Activated CD4-positive, alpha-beta T cell treated with anti-CD3 and anti-CD28 coated beads, Interleukin-10, Interleukin-2, amounts not matched to agents 100 ng/mL and 50 ng/mL, durations not matched to agents 16 hours and 8 hours (primary cell): ENCODE results near the gene LHX3.
"Not testable (repeated sequence)": the region's sequence is repeated elsewhere in the genome, so short reads cannot be mapped to it uniquely, and the experiment has no call there.

Experiments
- DNase-seq: peaks from one replicate; pipeline ENCODE4 v3.0.0-alpha.2; 2020

LHX3 gene

DNA sequence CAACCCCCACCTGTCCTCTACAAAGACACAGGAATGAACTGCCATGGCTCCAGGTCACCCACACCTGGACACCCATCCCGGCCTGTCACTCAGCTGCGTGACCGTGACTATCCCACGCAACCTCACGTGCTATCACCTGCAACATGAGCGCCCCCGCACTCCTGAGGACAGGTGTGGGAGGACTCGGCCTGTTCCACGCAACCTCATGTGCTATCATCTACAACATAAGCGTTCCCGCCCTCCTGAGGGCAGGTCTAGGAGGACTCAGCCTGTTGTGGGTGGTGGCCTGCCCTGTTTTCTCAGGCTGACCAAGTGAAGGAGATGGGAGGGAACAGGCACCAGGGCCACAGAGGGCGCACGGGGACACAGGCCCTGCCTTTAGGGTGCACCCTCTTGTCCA is 36.6 kb upstream of the LHX3 start:
- DNase-seq: no peak

DNA sequence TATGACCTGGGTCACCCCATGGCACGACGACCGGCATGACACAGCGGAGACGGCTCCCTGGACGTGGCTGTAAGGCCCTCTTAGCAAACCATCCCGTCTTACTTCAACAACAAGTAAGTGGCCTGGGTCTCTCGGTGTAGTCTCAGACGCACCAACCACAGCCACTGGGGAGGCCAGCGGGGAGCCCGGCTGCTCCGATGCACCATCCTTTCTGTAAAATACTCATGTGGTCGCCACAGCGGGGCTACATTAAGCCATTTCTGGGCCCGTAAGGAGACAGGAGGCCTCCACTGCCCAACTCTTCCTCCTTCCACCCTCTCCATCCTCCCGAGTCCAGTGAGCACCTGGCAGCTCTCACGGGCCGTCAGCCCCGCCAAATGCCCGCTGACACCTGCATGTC is 36.0 kb upstream of the LHX3 start:
- no peak for DNase-seq

DNA sequence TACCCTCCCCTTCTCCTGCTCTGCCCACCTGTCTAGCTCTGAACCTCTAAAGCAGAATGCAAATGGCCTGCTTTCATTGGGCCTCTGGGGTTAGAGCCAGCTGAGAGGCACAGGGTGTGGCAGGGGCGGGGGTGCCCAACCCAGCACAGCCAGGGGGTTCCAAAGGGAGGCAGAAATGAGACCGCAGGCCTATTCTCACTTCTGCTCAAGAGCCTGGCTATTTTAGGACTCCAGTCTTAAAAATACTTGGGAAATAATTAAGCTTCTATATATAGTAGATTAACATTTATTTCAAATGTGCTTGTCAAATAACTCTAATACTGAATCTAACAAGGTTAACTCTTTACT is 35.0 kb upstream of the LHX3 start:
- no peak for DNase-seq

DNA sequence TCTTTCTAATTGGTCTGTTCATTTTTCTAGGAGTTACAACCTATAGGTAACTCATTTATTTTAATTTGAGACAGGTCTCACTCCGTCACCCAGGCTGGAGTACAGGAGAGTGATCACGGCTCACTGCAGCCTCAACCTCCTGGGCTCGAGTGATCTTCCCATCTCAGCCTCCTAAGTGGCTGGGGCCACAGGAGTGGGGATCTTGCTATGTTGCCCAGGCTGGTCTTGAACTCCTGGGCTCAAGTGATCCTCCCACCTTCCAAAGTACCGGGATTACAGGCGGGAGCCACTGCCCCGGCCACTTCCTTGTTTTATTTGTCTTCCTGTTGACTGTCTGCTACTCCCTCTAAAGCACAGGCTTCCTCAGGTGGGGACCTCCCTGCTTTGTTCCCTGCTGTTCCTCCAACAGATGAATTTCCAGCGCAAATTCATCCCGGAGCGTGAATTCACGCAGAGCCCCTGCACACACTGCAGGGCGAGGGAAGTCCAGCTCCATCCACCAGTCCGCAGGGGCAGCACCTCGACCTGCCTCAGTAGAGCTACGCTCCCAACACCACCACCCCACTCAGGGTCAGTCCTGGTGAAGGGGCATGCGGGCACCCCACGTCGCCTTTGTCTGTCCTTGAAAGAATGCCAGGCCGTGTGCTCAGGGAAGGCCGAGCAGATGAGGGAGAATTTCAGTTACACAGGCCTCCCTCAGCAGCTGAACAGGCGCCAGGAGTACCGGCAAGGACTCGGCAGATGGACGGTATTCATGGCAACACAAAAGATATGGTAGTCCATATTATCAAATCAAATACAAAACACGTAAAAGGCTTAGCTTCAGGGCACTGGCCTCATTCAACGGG is 34.4 kb upstream of the LHX3 start:
- DNase-seq: no peak

DNA sequence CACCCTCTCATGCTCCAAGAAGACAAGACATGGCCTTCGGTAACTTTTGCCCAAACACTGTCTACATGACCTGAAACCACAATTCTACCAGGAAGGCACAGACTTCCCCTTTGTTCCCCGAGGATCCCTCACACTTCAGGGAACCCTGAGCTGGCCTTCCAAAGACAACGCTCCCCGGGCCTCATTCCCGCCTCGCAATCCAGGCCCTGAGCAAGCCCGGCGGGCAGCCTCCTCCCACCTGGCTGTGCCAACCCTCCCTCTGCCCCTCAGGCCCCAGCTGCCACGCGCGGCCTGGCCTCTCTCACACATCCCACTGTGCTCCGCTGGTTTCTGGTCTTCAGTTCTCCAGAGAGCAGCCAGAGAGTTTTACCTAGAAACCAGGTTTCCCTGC is 33.4 kb upstream of the LHX3 start:
- DNase-seq: no peak

- DNase-seq: no peak
Measured at GRCh38 chr9:136237486-136238341, 32.8 kb upstream of the LHX3 start.

- not testable (repeated sequence) for DNase-seq
Measured at GRCh38 chr9:136236471-136237410, 31.8 kb upstream of the LHX3 start.

DNA sequence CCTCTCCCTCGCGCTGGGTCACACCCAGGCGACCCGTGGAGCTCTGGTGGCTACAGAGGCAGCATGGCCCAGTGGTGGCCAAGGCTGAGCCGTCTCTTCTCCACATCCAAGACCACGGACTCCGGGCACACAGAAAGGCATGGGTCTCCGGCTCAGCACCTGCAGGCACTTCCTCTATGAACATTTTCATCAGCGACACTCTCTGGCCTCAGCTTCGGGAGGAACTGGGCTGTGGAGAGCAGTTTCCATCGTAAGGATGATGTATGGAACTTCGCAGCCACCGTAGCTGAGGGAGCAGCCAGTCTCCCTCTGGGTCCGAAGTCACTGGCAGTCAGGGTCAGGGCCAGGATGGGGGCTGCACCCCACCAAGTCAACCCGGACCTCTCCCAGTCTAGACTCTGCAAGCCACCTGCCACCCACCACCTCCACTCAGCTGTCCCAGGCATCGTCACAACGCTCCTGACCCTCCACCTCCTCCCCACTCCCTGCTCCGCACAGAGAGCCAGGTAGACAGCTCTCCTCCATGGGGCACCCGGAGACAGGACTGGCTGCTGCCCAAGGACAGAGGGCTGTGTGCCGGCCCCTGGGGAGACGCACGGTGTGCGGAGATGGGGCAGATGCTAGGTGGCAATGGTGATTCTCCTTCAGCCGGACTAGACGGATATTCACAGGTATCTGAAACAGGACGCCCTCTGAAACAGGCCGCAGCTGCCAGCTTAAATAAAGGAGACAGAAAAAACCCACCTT is 31.0 kb upstream of the LHX3 start:
- no peak for DNase-seq

DNA sequence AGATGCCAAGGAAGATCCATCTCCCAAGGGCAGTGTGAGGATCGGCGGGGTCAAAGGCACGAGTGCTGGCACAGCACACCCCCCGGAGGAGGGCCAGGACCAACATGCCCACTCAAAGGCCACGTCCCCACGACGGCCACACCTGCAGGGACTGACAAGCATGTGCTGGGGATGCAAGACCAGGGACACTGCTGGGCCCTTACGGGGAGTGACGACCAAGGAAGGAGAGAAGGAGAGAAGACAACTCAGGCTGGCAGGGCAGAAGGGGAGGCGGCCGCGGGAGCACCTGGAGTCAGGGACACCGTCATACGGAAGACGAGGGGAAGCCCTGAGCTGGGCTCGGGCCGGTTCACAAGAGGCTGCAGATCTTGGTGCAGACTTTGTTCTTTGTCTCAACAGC is 30.2 kb upstream of the LHX3 start:
- no peak for DNase-seq

DNA sequence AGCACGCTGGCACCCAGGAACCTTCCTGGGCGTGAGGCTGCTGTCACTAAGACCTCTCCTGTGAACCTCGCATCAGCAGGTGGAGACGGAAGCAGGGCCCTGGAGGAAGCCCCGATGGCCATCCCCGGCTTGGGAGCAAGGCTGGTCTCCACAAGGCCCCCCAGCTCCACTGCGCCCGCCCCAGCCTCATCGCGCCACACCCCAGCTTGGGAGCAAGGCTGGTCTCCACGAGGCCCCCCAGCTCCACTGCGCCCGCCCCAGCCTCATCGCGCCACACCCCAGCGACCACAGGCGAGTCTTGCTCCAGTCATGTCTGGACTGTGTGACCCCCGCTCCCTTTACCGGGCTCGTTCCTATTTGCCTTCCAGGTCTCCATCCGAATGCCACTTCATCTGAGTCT is 29.7 kb upstream of the LHX3 start:
- no peak for DNase-seq

- DNase-seq: no peak
Measured at GRCh38 chr9:136233868-136234267, 28.9 kb upstream of the LHX3 start.

GRCh38 chr9:136233411-136233810 is 28.5 kb upstream of the LHX3 start:
- no peak for DNase-seq

- no peak for DNase-seq
Measured at GRCh38 chr9:136232969-136233368, 28.0 kb upstream of the LHX3 start.

- peak; percentile 79 for DNase-seq
Measured at GRCh38 chr9:136231478-136232297, 26.8 kb upstream of the LHX3 start.

DNA sequence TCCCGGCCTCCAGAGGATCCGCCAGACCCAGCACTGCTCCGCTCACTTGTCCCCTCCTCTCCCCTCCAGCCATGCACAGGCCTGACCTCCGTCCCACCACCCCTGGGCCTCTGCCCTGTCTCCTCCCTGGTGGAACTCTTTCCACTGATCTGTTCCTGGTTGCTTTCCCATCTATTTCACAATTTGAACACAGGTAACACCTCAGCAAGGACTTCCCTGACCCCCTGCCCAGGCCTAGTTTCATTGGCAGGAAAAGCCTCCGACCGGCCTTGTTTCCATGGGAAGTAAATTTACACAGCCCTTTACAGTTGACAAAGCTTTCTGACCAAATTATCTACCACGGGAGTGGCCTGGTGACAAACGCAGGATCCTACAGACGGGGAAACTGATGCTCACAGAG is 25.8 kb upstream of the LHX3 start:
- no peak for DNase-seq

DNA sequence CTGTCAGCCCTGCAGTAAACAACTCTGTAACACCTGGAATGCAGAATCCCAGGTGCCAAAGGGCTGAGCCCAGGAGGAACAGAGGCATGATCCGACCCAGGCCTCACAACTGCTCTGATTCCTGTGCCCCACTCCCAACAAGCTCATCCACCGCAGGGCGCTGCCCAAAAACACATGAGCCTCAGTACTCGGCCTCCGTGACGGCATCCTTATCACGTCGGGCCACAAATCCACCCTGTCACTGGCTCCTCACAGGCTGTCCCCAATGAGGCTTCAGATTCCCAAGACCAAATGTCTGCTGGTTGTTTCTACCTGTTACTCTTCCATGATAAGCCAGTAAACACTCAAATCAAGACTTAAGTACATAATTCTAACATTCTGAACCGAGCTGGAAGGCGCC is 25.4 kb upstream of the LHX3 start:
- no peak for DNase-seq

DNA sequence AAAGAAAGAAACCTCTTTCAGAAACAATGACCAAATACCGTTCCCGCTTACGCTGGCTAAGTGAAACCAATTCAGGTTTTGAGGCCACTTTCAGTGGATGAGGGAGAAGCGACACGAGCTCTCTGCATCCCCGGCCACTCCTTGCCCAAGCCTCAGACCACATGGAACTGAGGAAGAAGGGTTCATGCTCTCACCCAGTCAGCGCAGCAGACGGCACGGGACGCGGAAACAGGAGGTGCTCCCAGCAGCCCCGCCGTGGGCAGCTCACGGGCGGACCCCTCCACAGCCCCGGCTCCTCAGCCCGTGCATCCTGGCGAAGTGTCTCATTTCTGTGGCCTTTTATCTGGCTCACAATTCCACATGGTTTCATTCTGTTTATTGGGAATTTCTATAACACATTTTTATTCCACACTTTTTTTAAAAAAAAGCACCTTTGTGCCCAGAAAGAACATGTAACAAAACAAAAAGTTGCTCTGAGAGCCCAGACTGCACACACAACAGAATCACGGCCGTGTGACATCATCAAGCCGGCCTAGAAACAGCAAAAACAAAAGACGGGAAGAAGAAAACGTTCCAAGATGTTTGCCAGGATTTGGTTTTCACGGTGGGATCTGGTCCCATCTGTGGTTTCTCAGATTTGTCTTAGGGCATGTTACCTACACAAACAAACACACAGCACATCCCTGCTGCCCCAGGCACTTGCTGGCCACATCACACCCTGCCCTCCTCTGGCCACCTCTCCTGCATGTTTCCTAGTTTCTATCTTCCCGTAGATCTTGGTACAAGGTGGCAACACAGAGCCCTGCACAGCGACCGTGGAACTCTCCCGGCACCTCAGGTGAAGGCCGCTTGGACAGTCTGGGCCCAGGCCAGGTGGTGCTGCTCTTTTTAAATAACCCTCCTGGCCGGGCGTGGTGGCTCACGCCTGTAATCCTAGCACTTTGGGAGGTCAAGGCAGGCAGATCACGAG is 24.5 kb upstream of the LHX3 start:
- no peak for DNase-seq

GRCh38 chr9:136228107-136228875 is 23.4 kb upstream of the LHX3 start:
- peak; percentile 44 for DNase-seq

GRCh38 chr9:136226680-136227407 is 21.9 kb upstream of the LHX3 start:
- DNase-seq: no peak
